GM12874 (cell line): ENCODE results near the gene ADCY6.

Experiments used
- CTCF ChIP-seq: IDR thresholded peaks from 2 replicates; pipeline ENCODE4 v1.5.1; 2011; ENCODE audit warnings: low read depth, mild to moderate bottlenecking, control low read depth, low read length, moderate library complexity; ENCODE audit not compliant: insufficient read depth

Gene ADCY6

GRCh38 chr12:48780381-48781025, 8.4 kb downstream of the ADCY6 start:
- no peak for TF ChIP-seq CTCF

GRCh38 chr12:48779869-48780268, 9.0 kb downstream of the ADCY6 start:
- no peak for TF ChIP-seq CTCF

- TF ChIP-seq CTCF: no peak
Measured at GRCh38 chr12:48777501-48778400, 11.1 kb downstream of the ADCY6 start.

- no peak for TF ChIP-seq CTCF
Measured at GRCh38 chr12:48776956-48777355, 11.9 kb downstream of the ADCY6 start.

GRCh38 chr12:48775991-48776649, 12.8 kb downstream of the ADCY6 start:
- no peak for TF ChIP-seq CTCF

GRCh38 chr12:48775299-48775698, 13.6 kb downstream of the ADCY6 start:
- no peak for TF ChIP-seq CTCF

- no peak for TF ChIP-seq CTCF
Measured at GRCh38 chr12:48774516-48774915, 14.4 kb downstream of the ADCY6 start.
